HEK293 (cell line): ENCODE measurements around the gene NOVA1.

Source experiments
- CTCF ChIA-PET: fragments of 350-600 bp; formaldehyde crosslinking; extraction: SDS; loops from one replicate; lab custom pipeline; 2021; ENCODE audit warnings: antibody characterized with exemption; lab: Yijun Ruan, JAX
- POLR2A ChIA-PET: fragments of 300-600 bp; formaldehyde crosslinking; extraction: SDS; loops from one replicate; lab custom pipeline; 2020; ENCODE audit warnings: antibody characterized with exemption, inconsistent platforms; lab: Yijun Ruan, JAX
- H3K27ac ChIP-seq: fragments of 200-500 bp; sonication (Bioruptor generic); 2 replicates; pipeline ENCODE4 v1.5.1; 2014; ENCODE audit warnings: low read depth, low read length, control low read depth, inconsistent platforms; ENCODE audit errors: extremely low read depth
- H3K36me3 ChIP-seq, 2 experiments: fragments of 200-500 bp in 1 of 2; sonication (Bioruptor generic) in 1 of 2; 1 replicate in 1 of 2; 2 replicates in 1 of 2; pipeline ENCODE4 v1.5.1; 2014 to 2017; ENCODE audit warnings: inconsistent platforms in 2 of 2, low read length in 2 of 2; ENCODE audit not compliant: control insufficient read depth in 2 of 2, insufficient read depth in 1 of 2
- H3K4me1 ChIP-seq: fragments of 200-500 bp; sonication (Bioruptor generic); 2 replicates; pipeline ENCODE4 v1.5.1; 2014; ENCODE audit warnings: mild to moderate bottlenecking, low read length, inconsistent platforms; ENCODE audit not compliant: control insufficient read depth, insufficient read depth
- H3K4me3 ChIP-seq: 2 replicates; pipeline ENCODE4 v1.5.1; 2011; ENCODE audit warnings: low read depth, mild to moderate bottlenecking, control low read depth, low read length, moderate library complexity
- H3K9me3 ChIP-seq: fragments of 200-500 bp; sonication (Bioruptor generic); 2 replicates; pipeline ENCODE4 v1.5.1; 2014; ENCODE audit warnings: low read depth, low read length, inconsistent platforms; ENCODE audit not compliant: control insufficient read depth, insufficient read depth
- ELK4 ChIP-seq: IDR thresholded peaks from 2 replicates; pipeline ENCODE4 v1.6.1; 2011; ENCODE audit warnings: mild to moderate bottlenecking, low read depth, low read length, borderline replicate concordance
- GLIS2 ChIP-seq: fragments of 450-650 bp; formaldehyde crosslinking; IDR thresholded peaks from 2 replicates; pipeline ENCODE4 v1.5.1; 2016; ENCODE audit warnings: missing biosample characterization, missing genetic modification characterization
- HOXA7 ChIP-seq: sonication (generic); formaldehyde crosslinking; IDR thresholded peaks from 2 replicates; pipeline ENCODE4 v1.8.1; 2022; ENCODE audit warnings: missing genetic modification reagents, borderline replicate concordance
- PATZ1 ChIP-seq: fragments of 450-650 bp; formaldehyde crosslinking; IDR thresholded peaks from 2 replicates; pipeline ENCODE4 v1.5.1; 2016; ENCODE audit warnings: missing biosample characterization, missing genetic modification characterization
- SCRT1 ChIP-seq: fragments of 450-650 bp; formaldehyde crosslinking; IDR thresholded peaks from 2 replicates; pipeline ENCODE4 v1.5.1; 2016; ENCODE audit warnings: missing biosample characterization, missing genetic modification characterization, borderline replicate concordance
- TRIM28 ChIP-seq: IDR thresholded peaks from 2 replicates; pipeline ENCODE4 v1.6.1; 2011; ENCODE audit warnings: low read length, control low read depth, borderline replicate concordance
- ZBTB26 ChIP-seq: fragments of 450-650 bp; formaldehyde crosslinking; optimal IDR thresholded peaks from 2 replicates; pipeline ENCODE3; 2016; ENCODE audit warnings: missing biosample characterization, mild to moderate bottlenecking, missing genetic modification characterization
- ZEB2 ChIP-seq: fragments of 450-650 bp; formaldehyde crosslinking; IDR thresholded peaks from 2 replicates; pipeline ENCODE4 v1.5.1; 2016; ENCODE audit warnings: missing biosample characterization, missing genetic modification characterization
- ZNF10 ChIP-seq: fragments of 450-650 bp; formaldehyde crosslinking; IDR thresholded peaks from 2 replicates; pipeline ENCODE4 v1.5.1; 2017; ENCODE audit warnings: missing biosample characterization, missing genetic modification characterization
- ZNF157 ChIP-seq: fragments of 450-650 bp; formaldehyde crosslinking; IDR thresholded peaks from 2 replicates; pipeline ENCODE4 v1.5.1; 2016; ENCODE audit warnings: missing biosample characterization, missing genetic modification characterization
- ZNF18 ChIP-seq: fragments of 450-650 bp; formaldehyde crosslinking; IDR thresholded peaks from 2 replicates; pipeline ENCODE4 v1.5.1; 2016; ENCODE audit warnings: missing biosample characterization, missing genetic modification characterization
- ZNF211 ChIP-seq: fragments of 450-650 bp; formaldehyde crosslinking; IDR thresholded peaks from 2 replicates; pipeline ENCODE4 v1.5.1; 2016; ENCODE audit warnings: low read depth, missing biosample characterization, missing genetic modification characterization
- ZNF223 ChIP-seq: fragments of 450-650 bp; formaldehyde crosslinking; IDR thresholded peaks from 2 replicates; pipeline ENCODE4 v1.5.1; 2016; ENCODE audit warnings: missing biosample characterization, missing genetic modification characterization
- ZNF335 ChIP-seq: fragments of 450-650 bp; formaldehyde crosslinking; conservative IDR thresholded peaks from 2 replicates; pipeline ENCODE4 v1.5.1; 2016; ENCODE audit warnings: missing biosample characterization, missing genetic modification characterization
- ZNF350 ChIP-seq: fragments of 450-650 bp; formaldehyde crosslinking; IDR thresholded peaks from 2 replicates; pipeline ENCODE4 v1.5.0; 2017; ENCODE audit warnings: missing biosample characterization, mild to moderate bottlenecking, missing genetic modification characterization
- ZNF391 ChIP-seq: fragments of 450-650 bp; formaldehyde crosslinking; IDR thresholded peaks from 2 replicates; pipeline ENCODE4 v1.5.1; 2016; ENCODE audit warnings: low read depth, missing biosample characterization, missing genetic modification characterization, borderline replicate concordance
- ZNF513 ChIP-seq: fragments of 450-650 bp; IDR thresholded peaks from 2 replicates; pipeline ENCODE4 v1.5.1; 2018; ENCODE audit warnings: missing biosample characterization, missing genetic modification characterization
- ZNF560 ChIP-seq: fragments of 450-650 bp; formaldehyde crosslinking; IDR thresholded peaks from 2 replicates; pipeline ENCODE4 v1.5.1; 2017; ENCODE audit warnings: missing biosample characterization, missing genetic modification characterization, borderline replicate concordance
- ZNF629 ChIP-seq: fragments of 450-650 bp; formaldehyde crosslinking; IDR thresholded peaks from 2 replicates; pipeline ENCODE4 v1.5.1; 2017; ENCODE audit warnings: missing biosample characterization, missing genetic modification characterization
- ZNF670 ChIP-seq: fragments of 450-650 bp; formaldehyde crosslinking; IDR thresholded peaks from 2 replicates; pipeline ENCODE4 v1.5.1; 2016; ENCODE audit warnings: missing biosample characterization, missing genetic modification characterization, low read depth
- ZNF692 ChIP-seq: fragments of 450-650 bp; formaldehyde crosslinking; IDR thresholded peaks from 2 replicates; pipeline ENCODE4 v1.5.1; 2016; ENCODE audit warnings: missing biosample characterization, missing genetic modification characterization
- ZXDB ChIP-seq: fragments of 450-650 bp; formaldehyde crosslinking; IDR thresholded peaks from 2 replicates; pipeline ENCODE4 v1.5.1; 2016; ENCODE audit warnings: missing biosample characterization, missing genetic modification characterization
- TF ChIP-seq, protein P1 (sequence below): fragments of 450-650 bp; formaldehyde crosslinking; IDR thresholded peaks from 2 replicates; pipeline ENCODE4 v1.5.1; 2016; ENCODE audit warnings: missing biosample characterization, missing genetic modification characterization

The NOVA1 gene

GRCh38 chr14:26597071-26597588 lies 703 bp downstream of the NOVA1 start:
- Histone ChIP-seq H3K4me1 (no peaks in the 10 kb centered on the region), H3K9me3 (no peaks in the 10 kb centered on the region), H3K27ac (peak overlapping the region; percentile 60; the same call in 1 of the 2 replicates), H3K36me3 (no peaks in the 10 kb centered on the region), H3K4me3 (peak overlapping the region; percentile 79)
- TF ChIP-seq ZNF335 (tag by site-specific recombination) = peak; percentile 85
- TF ChIP-seq ZNF692 (tag by site-specific recombination) = peak; percentile 28; the same call in 1 of the 2 replicates
- TF ChIP-seq ZNF350 = no peak
- 0 out of 2 replicates have a peak, but pooled peaks have one; percentile 25 for TF ChIP-seq ZXDB (tag by site-specific recombination)
- peak; percentile 31; the same call in 1 of the 2 replicates for TF ChIP-seq GLIS2
- no peak for TF ChIP-seq ZNF211
- no peak for TF ChIP-seq ZNF223 (tag by site-specific recombination)
- TF ChIP-seq, protein P1, sequence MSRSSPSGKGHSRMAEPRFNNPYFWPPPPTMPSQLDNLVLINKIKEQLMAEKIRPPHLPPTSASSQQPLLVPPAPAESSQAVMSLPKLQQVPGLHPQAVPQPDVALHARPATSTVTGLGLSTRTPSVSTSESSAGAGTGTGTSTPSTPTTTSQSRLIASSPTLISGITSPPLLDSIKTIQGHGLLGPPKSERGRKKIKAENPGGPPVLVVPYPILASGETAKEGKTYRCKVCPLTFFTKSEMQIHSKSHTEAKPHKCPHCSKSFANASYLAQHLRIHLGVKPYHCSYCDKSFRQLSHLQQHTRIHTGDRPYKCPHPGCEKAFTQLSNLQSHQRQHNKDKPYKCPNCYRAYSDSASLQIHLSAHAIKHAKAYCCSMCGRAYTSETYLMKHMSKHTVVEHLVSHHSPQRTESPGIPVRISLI (tag by site-specific recombination) = 0 out of 2 replicates have a peak, but pooled peaks have one; percentile 20
- ChIA-PET POLR2A (no interaction called here), CTCF (no interaction called here)

GRCh38 chr14:26596543-26597061 lies 1.2 kb downstream of the NOVA1 start:
- no peak overlapping the region for H3K27ac ChIP-seq
- no peaks in the 10 kb centered on the region for H3K4me1 ChIP-seq
- TF ChIP-seq ZNF391 (tag by site-specific recombination) (no peak), PATZ1 (0 out of 2 replicates have a peak, but pooled peaks have one; percentile 16), SCRT1 (no peak), ZNF513 (tag by site-specific recombination) (peak; percentile 55), ZNF10 (no peak), TRIM28 (no peak), ZNF670 (tag by site-specific recombination) (no peak), ZEB2 (no peak), ZNF629 (tag by site-specific recombination) (no peak), ELK4 (no peak), ZBTB26 (peak; percentile 11), HOXA7 (CRISPR knock-in tag) (no peak), ZNF18 (tag by site-specific recombination) (no peak), ZNF560 (no peak), ZNF157 (tag by site-specific recombination) (no peak)
- peak overlapping the region; percentile 79 for H3K4me3 ChIP-seq
- CTCF ChIA-PET = no interaction called here
- POLR2A ChIA-PET = no interaction called here
- H3K9me3 ChIP-seq = no peaks in the 10 kb centered on the region
- H3K36me3 ChIP-seq = no peaks in the 10 kb centered on the region
